ENCODE measurements around the gene TPRG1. TPM values are rescaled to one million over a fixed set of nuclear protein-coding genes. Genes with fewer than 3 reads are reported as not detected.

TPRG1 gene
- total and polyA plus RNA-seq, 9 of the 15 experiments (the other 6 are each of a cell fraction or from before 2014, with no cell fraction given), result 0.01 TPM; not detected in 8

DNA sequence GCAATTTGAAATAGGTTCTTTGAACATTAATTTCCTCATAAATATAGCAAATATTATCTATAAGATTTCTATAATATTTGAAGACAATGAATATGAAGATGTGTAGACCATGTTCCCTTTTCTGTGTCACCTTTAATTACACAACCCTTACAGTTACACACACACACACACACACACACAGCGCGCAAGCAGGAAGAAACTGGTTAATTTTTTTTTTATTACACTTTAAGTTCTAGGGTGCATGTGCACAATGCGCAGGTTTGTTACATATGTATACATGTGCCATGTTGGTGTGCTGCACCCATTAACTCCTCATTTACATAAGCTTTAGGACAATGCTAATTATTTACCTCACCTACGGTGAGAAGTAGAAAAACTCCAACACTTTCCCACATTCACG, 122.9 kb downstream of the TPRG1 start:
- in situ Hi-C loops (cut with MboI), result no loop called here
- H3K4me1 ChIP-seq (replicated peaks in 1 of 2; ENCODE audit: control insufficient read depth in 2 of 2, insufficient read depth in 2 of 2, low read length in 2 of 2), result no peaks in the 10 kb centered on the region
- WGBS (ENCODE audit: insufficient coverage, low coverage, missing lambda C conversion rate), result 1% methylated on average over 5 of the region's 5 CpGs
- DNase-seq (ENCODE audit: extremely low read depth in 1 of 4, low spot score in 3 of 4) (no peak), ATAC-seq (no peak), FAIRE-seq (no peak)
- ChIA-PET CTCF (ENCODE audit: low intra/inter-chr PET ratio) (no interaction called here), POLR2A (no interaction called here)
- H2AFZ ChIP-seq (ENCODE audit: low read depth, low read length), result no peak overlapping the region
- H3K4me2 ChIP-seq (ENCODE audit: insufficient read depth, low read length), result no peak overlapping the region
- H4K20me1 ChIP-seq (replicated peaks; ENCODE audit: control insufficient read depth, insufficient read depth, low read length), result no peaks in the 10 kb centered on the region
- no TSS peak for BruUV-seq (replicated peaks)
- H3K9ac ChIP-seq (ENCODE audit: insufficient read depth in 1 of 2, low read depth in 2 of 2, low read length in 2 of 2), result no peak overlapping the region
- no peak overlapping the region for H3K27ac ChIP-seq (ENCODE audit: extremely low read depth, low read depth, low read length)
- H3K27me3 ChIP-seq (ENCODE audit: control insufficient read depth in 2 of 2, insufficient read depth in 2 of 2, low read length in 2 of 2), result no peaks in the 10 kb centered on the region
- H3K9me1 ChIP-seq (ENCODE audit: control insufficient read depth, insufficient read depth, low read length), result no peaks in the 10 kb centered on the region
- H3K79me2 ChIP-seq (ENCODE audit: control insufficient read depth, insufficient read depth, low read length), result no peaks in the 10 kb centered on the region
- H3K9me3 ChIP-seq (replicated peaks; ENCODE audit: control insufficient read depth, insufficient read depth, low read depth, low read length), result no peaks in the 10 kb centered on the region
- no peak overlapping the region for H3K4me3 ChIP-seq
- intact Hi-C loops (cut with micrococcal nuclease), result no loop called here
- no peaks in the 10 kb centered on the region for H3K36me3 ChIP-seq (ENCODE audit: control insufficient read depth, insufficient read depth, low read length)
- TF ChIP-seq, protein P1, sequence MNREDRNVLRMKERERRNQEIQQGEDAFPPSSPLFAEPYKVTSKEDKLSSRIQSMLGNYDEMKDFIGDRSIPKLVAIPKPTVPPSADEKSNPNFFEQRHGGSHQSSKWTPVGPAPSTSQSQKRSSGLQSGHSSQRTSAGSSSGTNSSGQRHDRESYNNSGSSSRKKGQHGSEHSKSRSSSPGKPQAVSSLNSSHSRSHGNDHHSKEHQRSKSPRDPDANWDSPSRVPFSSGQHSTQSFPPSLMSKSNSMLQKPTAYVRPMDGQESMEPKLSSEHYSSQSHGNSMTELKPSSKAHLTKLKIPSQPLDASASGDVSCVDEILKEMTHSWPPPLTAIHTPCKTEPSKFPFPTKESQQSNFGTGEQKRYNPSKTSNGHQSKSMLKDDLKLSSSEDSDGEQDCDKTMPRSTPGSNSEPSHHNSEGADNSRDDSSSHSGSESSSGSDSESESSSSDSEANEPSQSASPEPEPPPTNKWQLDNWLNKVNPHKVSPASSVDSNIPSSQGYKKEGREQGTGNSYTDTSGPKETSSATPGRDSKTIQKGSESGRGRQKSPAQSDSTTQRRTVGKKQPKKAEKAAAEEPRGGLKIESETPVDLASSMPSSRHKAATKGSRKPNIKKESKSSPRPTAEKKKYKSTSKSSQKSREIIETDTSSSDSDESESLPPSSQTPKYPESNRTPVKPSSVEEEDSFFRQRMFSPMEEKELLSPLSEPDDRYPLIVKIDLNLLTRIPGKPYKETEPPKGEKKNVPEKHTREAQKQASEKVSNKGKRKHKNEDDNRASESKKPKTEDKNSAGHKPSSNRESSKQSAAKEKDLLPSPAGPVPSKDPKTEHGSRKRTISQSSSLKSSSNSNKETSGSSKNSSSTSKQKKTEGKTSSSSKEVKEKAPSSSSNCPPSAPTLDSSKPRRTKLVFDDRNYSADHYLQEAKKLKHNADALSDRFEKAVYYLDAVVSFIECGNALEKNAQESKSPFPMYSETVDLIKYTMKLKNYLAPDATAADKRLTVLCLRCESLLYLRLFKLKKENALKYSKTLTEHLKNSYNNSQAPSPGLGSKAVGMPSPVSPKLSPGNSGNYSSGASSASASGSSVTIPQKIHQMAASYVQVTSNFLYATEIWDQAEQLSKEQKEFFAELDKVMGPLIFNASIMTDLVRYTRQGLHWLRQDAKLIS (CRISPR knock-in tag; IDR thresholded peaks at IDR 0.05), result no peak
- TF ChIP-seq THRAP3 (IDR thresholded peaks at IDR 0.05; ENCODE audit: borderline replicate concordance), result no peak
- TF ChIP-seq SETDB1 (IDR thresholded peaks at IDR 0.05; ENCODE audit: low read length), result no peak
- no peak for TF ChIP-seq ETV6 (IDR thresholded peaks at IDR 0.05; ENCODE audit: borderline replicate concordance in 1 of 2, low read depth in 2 of 2, low read length in 1 of 2)
- no peak for TF ChIP-seq ETV6 (CRISPR knock-in tag; IDR thresholded peaks at IDR 0.05; ENCODE audit: borderline replicate concordance)
- no peak for TF ChIP-seq U2AF1 (optimal IDR thresholded peaks at IDR 0.05; ENCODE audit: low read depth, low read length)
- no peak for TF ChIP-seq GATA2 (CRISPR knock-in tag; IDR thresholded peaks at IDR 0.05)
- TF ChIP-seq, protein P2, sequence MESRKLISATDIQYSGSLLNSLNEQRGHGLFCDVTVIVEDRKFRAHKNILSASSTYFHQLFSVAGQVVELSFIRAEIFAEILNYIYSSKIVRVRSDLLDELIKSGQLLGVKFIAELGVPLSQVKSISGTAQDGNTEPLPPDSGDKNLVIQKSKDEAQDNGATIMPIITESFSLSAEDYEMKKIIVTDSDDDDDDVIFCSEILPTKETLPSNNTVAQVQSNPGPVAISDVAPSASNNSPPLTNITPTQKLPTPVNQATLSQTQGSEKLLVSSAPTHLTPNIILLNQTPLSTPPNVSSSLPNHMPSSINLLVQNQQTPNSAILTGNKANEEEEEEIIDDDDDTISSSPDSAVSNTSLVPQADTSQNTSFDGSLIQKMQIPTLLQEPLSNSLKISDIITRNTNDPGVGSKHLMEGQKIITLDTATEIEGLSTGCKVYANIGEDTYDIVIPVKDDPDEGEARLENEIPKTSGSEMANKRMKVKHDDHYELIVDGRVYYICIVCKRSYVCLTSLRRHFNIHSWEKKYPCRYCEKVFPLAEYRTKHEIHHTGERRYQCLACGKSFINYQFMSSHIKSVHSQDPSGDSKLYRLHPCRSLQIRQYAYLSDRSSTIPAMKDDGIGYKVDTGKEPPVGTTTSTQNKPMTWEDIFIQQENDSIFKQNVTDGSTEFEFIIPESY (CRISPR knock-in tag; IDR thresholded peaks at IDR 0.05), result no peak
- TF ChIP-seq, protein P3, sequence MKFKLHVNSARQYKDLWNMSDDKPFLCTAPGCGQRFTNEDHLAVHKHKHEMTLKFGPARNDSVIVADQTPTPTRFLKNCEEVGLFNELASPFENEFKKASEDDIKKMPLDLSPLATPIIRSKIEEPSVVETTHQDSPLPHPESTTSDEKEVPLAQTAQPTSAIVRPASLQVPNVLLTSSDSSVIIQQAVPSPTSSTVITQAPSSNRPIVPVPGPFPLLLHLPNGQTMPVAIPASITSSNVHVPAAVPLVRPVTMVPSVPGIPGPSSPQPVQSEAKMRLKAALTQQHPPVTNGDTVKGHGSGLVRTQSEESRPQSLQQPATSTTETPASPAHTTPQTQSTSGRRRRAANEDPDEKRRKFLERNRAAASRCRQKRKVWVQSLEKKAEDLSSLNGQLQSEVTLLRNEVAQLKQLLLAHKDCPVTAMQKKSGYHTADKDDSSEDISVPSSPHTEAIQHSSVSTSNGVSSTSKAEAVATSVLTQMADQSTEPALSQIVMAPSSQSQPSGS (CRISPR knock-in tag; IDR thresholded peaks at IDR 0.05), result no peak
- TF ChIP-seq TEAD4 (IDR thresholded peaks at IDR 0.05; ENCODE audit: low read length), result no peak
- no peak for TF ChIP-seq TEAD4 (CRISPR knock-in tag; IDR thresholded peaks at IDR 0.05; ENCODE audit: borderline replicate concordance)
- no peak for TF ChIP-seq ZNF274 (IDR thresholded peaks at IDR 0.05; ENCODE audit: borderline replicate concordance, low read depth, low read length)
- no peak for TF ChIP-seq ZNF507 (tag; conservative IDR thresholded peaks at IDR 0.05)
- no peak for TF ChIP-seq TAF7 (tag; IDR thresholded peaks at IDR 0.05)

All from K562 (cell line).